Sigmoid colon (tissue), 7 donors: ENCODE results near the gene SPTBN5. TPM values are rescaled to one million over a fixed set of nuclear protein-coding genes. Genes with fewer than 3 reads are reported as not detected.

Experiments
- DNase-seq: peaks from one replicate; pipeline ENCODE4 v3.0.0-alpha.2; 2019
- H3K27ac ChIP-seq, 4 donors: fragments of 200-600 bp; sonication (generic); one replicate each; pipeline ENCODE4 v1.5.1; 2016 to 2019; ENCODE audit warnings: mild to moderate bottlenecking in 1 of 4
- H3K27me3 ChIP-seq, 3 donors: fragments of 200-600 bp; sonication (generic); one replicate each; pipeline ENCODE4 v1.5.1; 2019; ENCODE audit warnings: mild to moderate bottlenecking in 1 of 3
- H3K36me3 ChIP-seq, 4 donors: fragments of 200-600 bp; sonication (generic); one replicate each; pipeline ENCODE4 v1.5.1; 2016 to 2019
- H3K4me1 ChIP-seq, 4 donors: fragments of 200-600 bp; sonication (generic); one replicate each; pipeline ENCODE4 v1.5.1; 2017 to 2019
- H3K4me3 ChIP-seq, 4 donors: fragments of 200-600 bp; sonication (generic); one replicate each; pipeline ENCODE4 v1.5.1; 2017 to 2019; ENCODE audit warnings: mild to moderate bottlenecking in 2 of 4, moderate library complexity in 1 of 4
- H3K9me3 ChIP-seq, 4 donors: fragments of 200-600 bp in 3 of 4; sonication (generic) in 3 of 4; one replicate each; pipeline versions ENCODE4 v1.5.1 to v1.6.1; 2013 to 2019
- EP300 ChIP-seq, 4 donors: sonication (generic); formaldehyde crosslinking; IDR thresholded peaks; one replicate each; pipeline ENCODE4 v1.6.1; 2017; ENCODE audit warnings: antibody characterized with exemption in 4 of 4
- POLR2A ChIP-seq, 2 donors: fragments of 450-650 bp; IDR thresholded peaks; one replicate each; pipeline ENCODE4 v1.6.1; 2016; ENCODE audit warnings: antibody characterized with exemption in 2 of 2, mild to moderate bottlenecking in 2 of 2, moderate library complexity in 2 of 2
- POLR2AphosphoS5 ChIP-seq, 4 donors: sonication (generic); formaldehyde crosslinking; IDR thresholded peaks; one replicate each; pipeline ENCODE4 v1.6.1; 2017; ENCODE audit warnings: antibody characterized with exemption in 4 of 4
- WGBS, 2 donors: extraction: QIAGEN DNeasy Blood & Tissue Kit; methylation state at CpG; one replicate each; pipeline ENCODE4 v1.1.7; 2013; 5-methylcytosine and 5-hydroxymethylcytosine counted together
- intact Hi-C: fragments of 100-400 bp; cut with DNase I; formaldehyde crosslinking; loops from one replicate; pipeline ENCODE4 v1.15.1; 2023
- polyA plus RNA-seq, 3 donors: library from polyadenylated mRNA; stranded (reverse); fragments of 200-250 nt; gene quantifications; one replicate each; pipeline ENCODE4 v1.2.3, GENCODE V29; 2013
- total RNA-seq, 4 donors: library from RNA; depleted of rRNA; stranded (reverse); fragments of >200 nt; gene quantifications; one replicate each; pipeline ENCODE4 v1.1.0, GENCODE V29; 2016
- TF ChIP-seq, protein P1 (sequence below), 4 experiments: fragments of 450-650 bp in 3 of 4; fragments of 200-600 bp in 1 of 4; IDR thresholded peaks; one replicate each; pipeline ENCODE4 v1.5.1; 2016 to 2019; ENCODE audit warnings: antibody characterized with exemption in 4 of 4, mild to moderate bottlenecking in 3 of 4, moderate library complexity in 2 of 4
- donor health status: healthy with polysubstance abuse.
- donor health status: Bipolar disorder and iron deficiency.
- donor health status: healthy.

SPTBN5 gene
- total and polyA plus RNA-seq, 7 donors, result under 0.01 to 2.3 (median 0.60) TPM

DNA sequence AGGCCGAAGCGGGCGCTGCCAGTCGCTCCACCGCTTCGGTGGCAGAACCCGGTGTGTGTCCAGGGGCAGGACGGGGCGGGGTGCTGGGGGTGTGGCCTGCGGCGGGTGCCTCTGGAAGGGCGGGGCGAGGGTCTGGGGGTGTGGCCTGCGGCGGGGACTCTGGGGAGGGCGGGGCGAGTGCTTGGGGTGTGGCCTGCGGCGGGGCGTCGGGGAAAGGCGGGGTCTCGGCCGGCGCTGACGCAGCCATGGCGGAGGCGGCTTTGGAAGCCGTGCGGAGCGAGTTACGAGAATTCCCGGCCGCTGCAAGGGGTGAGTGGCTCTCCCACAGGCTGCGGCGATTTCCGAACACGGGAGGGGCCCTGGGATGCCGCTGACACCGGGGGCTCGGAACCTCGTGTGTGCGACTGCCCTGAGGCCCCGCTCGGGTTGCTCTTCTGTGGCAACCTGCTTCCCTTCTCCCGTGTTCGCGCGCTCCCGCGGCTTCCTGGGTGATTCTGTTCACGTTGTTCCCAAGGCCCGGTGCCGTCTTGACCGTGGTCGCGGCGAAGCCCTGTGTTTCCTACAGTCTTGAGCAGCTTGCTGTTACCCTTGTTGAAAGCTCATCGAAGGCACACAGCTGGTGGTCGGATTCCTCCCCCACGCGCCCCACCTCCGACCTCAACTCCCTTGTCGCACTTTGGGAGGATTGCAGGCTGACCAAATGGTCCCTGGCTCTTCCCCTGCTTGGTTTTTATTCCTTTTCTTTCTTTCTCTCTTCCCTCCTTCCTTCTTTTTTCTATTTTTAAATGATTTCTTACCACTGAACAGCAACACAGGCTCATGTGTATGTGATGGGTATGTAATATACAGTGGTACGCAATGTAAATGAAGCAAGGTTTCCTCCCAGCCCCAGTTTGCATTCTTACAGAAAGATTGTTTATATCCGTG, 65.7 kb downstream of the SPTBN5 start, which contains the start of gene JMJD7:
JMJD7 (plus strand) TSS at position 213 of the 927 bp plus-strand sequence; CDS start at position 246, 33 bp downstream.
- Histone ChIP-seq H3K36me3 (peaks cover 4 to 40% (median 14%) of the 10 kb centered on the region in 4 donors), H3K4me3 (peak within 1 kb of the TSS; percentile 54 to 84 (median 70)), H3K27me3 (no peaks in the 10 kb centered on the region), H3K27ac (peak within 1 kb of the TSS; percentile 79 to 90 (median 87)), H3K9me3 (no peaks in the 10 kb centered on the region), H3K4me1 (peaks cover 0 to 21% (median 18%) of the 10 kb centered on the region in 4 donors)
- DNase-seq, result peak; percentile 97
- intact Hi-C loops, result loop anchor here (1.0 to 2.0 kb wide), 2 partner anchors 54 to 145 kb away; partner anchors contain the start of genes EHD4 and MAPKBP1
- WGBS, 2 donors, result 1% methylated on average over 66 of the region's 66 CpGs
- TF ChIP-seq POLR2A (IDR thresholded peaks at IDR 0.05) (peak; percentile 48 to 61), POLR2AphosphoS5 (IDR thresholded peaks at IDR 0.05) (peak; percentile 86 to 93 (median 88)), EP300 (IDR thresholded peaks at IDR 0.05) (no peak)

DNA sequence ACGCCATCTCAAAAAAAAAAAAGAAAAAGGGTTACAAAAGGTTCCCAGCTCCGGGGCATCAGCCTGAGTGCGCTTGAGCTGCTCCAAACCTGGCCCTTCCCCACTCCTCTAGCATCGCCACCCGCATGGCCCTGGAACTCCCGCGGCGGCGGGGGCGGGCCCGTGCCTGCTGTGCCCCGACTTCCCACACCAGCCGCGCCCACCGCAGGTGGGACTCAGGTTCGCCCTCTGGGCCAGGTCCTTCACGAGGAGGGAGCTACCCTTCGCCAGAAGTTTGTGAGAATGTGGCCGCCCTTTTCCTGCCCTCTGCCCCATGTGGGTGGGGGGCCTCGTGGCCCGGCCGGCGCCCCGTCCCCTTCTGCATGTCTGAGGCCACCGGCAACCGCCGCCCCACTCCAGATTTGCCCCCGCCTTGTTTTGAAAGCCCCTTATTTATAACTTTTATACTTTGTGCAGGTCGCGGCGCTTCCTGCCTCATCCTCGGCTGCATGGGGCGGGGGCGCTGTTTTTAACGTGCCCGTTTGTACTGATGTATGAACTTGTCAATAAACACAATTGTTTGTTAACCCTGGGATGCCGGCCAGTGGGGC, 66.5 kb downstream of the SPTBN5 start:
- H3K27me3 ChIP-seq, result no peaks in the 10 kb centered on the region
- peak overlapping the region; percentile 54 to 84 (median 70) for H3K4me3 ChIP-seq
- H3K36me3 ChIP-seq, result peaks cover 5 to 46% (median 20%) of the 10 kb centered on the region in 4 donors
- 2 to 4% methylated on average over 37 of the region's 37 CpGs for WGBS, 2 donors
- H3K4me1 ChIP-seq, result peaks cover 0 to 21% (median 18%) of the 10 kb centered on the region in 4 donors
- peak; percentile 74 for DNase-seq
- intact Hi-C loops, result no loop called here
- TF ChIP-seq, protein P1, sequence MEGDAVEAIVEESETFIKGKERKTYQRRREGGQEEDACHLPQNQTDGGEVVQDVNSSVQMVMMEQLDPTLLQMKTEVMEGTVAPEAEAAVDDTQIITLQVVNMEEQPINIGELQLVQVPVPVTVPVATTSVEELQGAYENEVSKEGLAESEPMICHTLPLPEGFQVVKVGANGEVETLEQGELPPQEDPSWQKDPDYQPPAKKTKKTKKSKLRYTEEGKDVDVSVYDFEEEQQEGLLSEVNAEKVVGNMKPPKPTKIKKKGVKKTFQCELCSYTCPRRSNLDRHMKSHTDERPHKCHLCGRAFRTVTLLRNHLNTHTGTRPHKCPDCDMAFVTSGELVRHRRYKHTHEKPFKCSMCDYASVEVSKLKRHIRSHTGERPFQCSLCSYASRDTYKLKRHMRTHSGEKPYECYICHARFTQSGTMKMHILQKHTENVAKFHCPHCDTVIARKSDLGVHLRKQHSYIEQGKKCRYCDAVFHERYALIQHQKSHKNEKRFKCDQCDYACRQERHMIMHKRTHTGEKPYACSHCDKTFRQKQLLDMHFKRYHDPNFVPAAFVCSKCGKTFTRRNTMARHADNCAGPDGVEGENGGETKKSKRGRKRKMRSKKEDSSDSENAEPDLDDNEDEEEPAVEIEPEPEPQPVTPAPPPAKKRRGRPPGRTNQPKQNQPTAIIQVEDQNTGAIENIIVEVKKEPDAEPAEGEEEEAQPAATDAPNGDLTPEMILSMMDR (IDR thresholded peaks at IDR 0.05), result no peak
- TF ChIP-seq POLR2A (IDR thresholded peaks at IDR 0.05), result no peak
- peak in 2 of 4 donors; percentile 14 to 15 for TF ChIP-seq POLR2AphosphoS5 (IDR thresholded peaks at IDR 0.05)
- TF ChIP-seq EP300 (IDR thresholded peaks at IDR 0.05), result no peak
- no peaks in the 10 kb centered on the region for H3K9me3 ChIP-seq
- H3K27ac ChIP-seq, result peak overlapping the region; percentile 79 to 90 (median 87)

DNA sequence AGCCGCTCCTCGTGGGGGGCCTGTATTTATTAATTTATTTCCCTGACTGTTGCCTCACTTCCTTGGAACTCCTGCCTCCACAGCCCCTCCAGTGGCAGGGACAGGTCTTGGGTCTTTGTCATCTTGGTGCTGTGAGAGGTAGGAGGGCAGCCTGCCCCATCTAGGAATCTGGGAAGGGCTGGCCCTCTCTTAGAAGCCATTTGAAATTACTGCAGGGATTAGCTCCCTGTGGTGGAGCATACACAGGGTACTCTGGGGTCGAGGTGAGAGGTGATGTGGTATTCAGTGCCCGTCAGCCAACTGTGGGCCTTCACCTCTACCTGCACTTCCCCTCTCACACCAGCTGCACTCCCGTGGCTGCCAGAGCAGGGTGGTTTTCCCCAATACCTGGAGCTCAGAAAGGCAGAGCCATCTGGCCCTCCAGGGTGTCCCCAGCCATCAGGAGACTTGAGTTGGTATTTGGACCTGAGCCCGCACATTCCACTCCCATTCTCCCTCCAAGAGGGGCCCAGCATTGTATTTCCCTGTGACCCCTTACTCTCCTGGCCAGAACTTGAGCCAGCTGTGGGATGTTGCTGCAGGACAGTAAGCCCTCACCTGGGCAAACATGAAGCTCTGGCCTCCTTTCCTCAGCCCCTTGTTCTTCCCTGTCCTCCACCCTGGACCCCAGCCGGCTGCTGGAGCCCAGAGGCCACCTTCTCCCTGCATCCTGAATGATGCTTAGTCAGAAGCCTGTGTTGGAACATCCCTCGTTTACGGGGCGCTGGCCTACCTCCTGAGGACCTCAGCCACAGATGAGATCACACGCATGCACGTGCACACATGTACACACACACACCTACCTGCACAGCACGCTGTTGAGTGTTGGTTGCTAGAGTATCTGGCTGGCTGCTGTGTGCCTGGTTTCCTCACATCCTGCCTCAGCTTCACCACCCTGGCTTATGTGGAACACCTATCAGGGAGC, 68.0 kb downstream of the SPTBN5 start:
- peaks cover 0 to 21% (median 18%) of the 10 kb centered on the region in 4 donors for H3K4me1 ChIP-seq
- 83 to 87% methylated on average over 13 of the region's 13 CpGs for WGBS, 2 donors
- no peak for TF ChIP-seq POLR2AphosphoS5 (IDR thresholded peaks at IDR 0.05)
- TF ChIP-seq, protein P1 (IDR thresholded peaks at IDR 0.05), result no peak
- no peak for TF ChIP-seq POLR2A (IDR thresholded peaks at IDR 0.05)
- no peak for TF ChIP-seq EP300 (IDR thresholded peaks at IDR 0.05)
- H3K36me3 ChIP-seq, result peaks cover 18 to 52% (median 32%) of the 10 kb centered on the region in 4 donors
- H3K9me3 ChIP-seq, result no peaks in the 10 kb centered on the region
- H3K27ac ChIP-seq, result no peak overlapping the region
- no peaks in the 10 kb centered on the region for H3K27me3 ChIP-seq
- no peak for DNase-seq
- no peak overlapping the region for H3K4me3 ChIP-seq
- intact Hi-C loops, result no loop called here

DNA sequence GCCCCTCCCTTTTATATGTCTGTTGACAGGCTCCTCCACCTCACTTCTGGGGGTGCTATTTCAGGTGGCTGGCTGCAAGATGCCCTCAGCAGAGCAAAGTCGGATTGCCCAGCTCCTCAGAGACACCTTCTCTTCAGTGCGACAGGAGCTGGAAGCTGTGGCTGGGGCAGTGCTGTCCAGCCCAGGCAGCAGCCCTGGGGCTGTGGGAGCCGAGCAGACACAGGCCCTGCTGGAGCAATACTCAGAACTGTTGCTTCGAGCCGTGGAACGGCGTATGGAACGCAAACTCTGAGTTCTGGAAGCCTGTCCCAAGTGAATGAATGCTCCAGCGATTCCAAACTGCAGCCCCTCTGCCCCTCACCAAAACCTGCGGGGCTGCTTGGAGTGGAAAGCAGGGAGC, 68.7 kb downstream of the SPTBN5 start:
- no peaks in the 10 kb centered on the region for H3K27me3 ChIP-seq
- H3K4me3 ChIP-seq, result no peak overlapping the region
- peaks cover 19 to 60% (median 33%) of the 10 kb centered on the region in 4 donors for H3K36me3 ChIP-seq
- H3K9me3 ChIP-seq, result no peaks in the 10 kb centered on the region
- WGBS, 2 donors, result 93% methylated on average over 10 of the region's 10 CpGs
- H3K4me1 ChIP-seq, result peaks cover 0 to 21% (median 18%) of the 10 kb centered on the region in 4 donors
- DNase-seq, result no peak
- intact Hi-C loops, result no loop called here
- H3K27ac ChIP-seq, result no peak overlapping the region
- TF ChIP-seq EP300 (IDR thresholded peaks at IDR 0.05) (no peak), POLR2A (IDR thresholded peaks at IDR 0.05) (no peak), POLR2AphosphoS5 (IDR thresholded peaks at IDR 0.05) (no peak)
- TF ChIP-seq, protein P1 (IDR thresholded peaks at IDR 0.05), result no peak
